H1 (cell line): ENCODE measurements around the gene LRRC4C. TPM values are rescaled to one million over a fixed set of nuclear protein-coding genes. Genes with fewer than 3 reads are reported as not detected.

Experiments
- SIX5 ChIP-seq: IDR thresholded peaks from 2 replicates; pipeline ENCODE4 v1.6.1; 2011; ENCODE audit warnings: mild to moderate bottlenecking, low read depth, low read length
- polyA plus RNA-seq, 7 experiments: library from polyadenylated mRNA; depleted of rRNA in 3 of 7; stranded (reverse) in 5 of 7; unstranded in 2 of 7; fragments of >200 nt in 5 of 7; fragments of 200-250 nt in 2 of 7; gene quantifications; 1 replicate in 5 of 7; 2 replicates in 1 of 7; 4 replicates in 1 of 7; pipeline versions ENCODE4 v1.2.1 to v1.2.3, GENCODE V29; 2011 to 2013; ENCODE audit warnings: missing spikeins in 2 of 7, mixed read lengths in 2 of 7
- total RNA-seq: library from RNA; stranded (reverse); fragmentation: NEBNext Ultra II Directional; extraction: Animal tissue kit (Norgen Biotek cat#: 25700); gene quantifications from 2 replicates; pipeline ENCODE4 v1.2.1, GENCODE V29; 2021
- TF ChIP-seq, protein P1 (sequence below), 3 experiments: IDR thresholded peaks; 1 replicate in 2 of 3; 2 replicates in 1 of 3; pipeline versions ENCODE4 v1.5.1 to v1.6.1; 2011; ENCODE audit warnings: low read length in 3 of 3, mild to moderate bottlenecking in 3 of 3, inconsistent platforms in 2 of 3, low read depth in 1 of 3, moderate library complexity in 1 of 3; ENCODE audit not compliant: insufficient read depth in 1 of 3; ENCODE audit errors: control extremely low read depth in 1 of 3

Gene LRRC4C
- total and polyA plus RNA-seq, 2 of the 8 experiments (the other 6 are each of a cell fraction or from before 2014, with no cell fraction given), result 0.23 to 2.2 TPM

DNA sequence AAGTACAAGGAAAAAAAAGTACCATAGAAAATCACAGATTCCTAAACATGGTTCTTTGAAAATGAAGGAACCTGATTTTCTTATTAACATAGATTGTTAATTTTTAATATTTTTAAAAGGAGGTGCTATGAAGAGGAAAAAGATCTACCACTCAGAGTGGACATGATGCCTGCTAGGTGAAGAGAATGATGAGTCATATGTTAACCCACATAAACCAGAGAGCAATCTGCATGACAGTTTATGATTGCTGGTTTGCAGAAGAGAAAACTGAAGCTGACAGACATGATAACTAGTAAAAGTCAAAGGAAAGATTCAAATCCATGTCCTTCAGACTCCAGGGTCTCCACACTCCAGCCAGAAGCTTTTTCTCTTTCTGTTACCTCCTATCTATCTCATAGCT lies 1231.7 kb downstream of the LRRC4C start (continued):
- TF ChIP-seq SIX5, result no peak
- TF ChIP-seq, protein P1, sequence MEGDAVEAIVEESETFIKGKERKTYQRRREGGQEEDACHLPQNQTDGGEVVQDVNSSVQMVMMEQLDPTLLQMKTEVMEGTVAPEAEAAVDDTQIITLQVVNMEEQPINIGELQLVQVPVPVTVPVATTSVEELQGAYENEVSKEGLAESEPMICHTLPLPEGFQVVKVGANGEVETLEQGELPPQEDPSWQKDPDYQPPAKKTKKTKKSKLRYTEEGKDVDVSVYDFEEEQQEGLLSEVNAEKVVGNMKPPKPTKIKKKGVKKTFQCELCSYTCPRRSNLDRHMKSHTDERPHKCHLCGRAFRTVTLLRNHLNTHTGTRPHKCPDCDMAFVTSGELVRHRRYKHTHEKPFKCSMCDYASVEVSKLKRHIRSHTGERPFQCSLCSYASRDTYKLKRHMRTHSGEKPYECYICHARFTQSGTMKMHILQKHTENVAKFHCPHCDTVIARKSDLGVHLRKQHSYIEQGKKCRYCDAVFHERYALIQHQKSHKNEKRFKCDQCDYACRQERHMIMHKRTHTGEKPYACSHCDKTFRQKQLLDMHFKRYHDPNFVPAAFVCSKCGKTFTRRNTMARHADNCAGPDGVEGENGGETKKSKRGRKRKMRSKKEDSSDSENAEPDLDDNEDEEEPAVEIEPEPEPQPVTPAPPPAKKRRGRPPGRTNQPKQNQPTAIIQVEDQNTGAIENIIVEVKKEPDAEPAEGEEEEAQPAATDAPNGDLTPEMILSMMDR (IDR thresholded peaks at IDR 0.05; ENCODE audit: control extremely low read depth in 1 of 3, insufficient read depth in 1 of 3, low read depth in 1 of 3, low read length in 3 of 3), result no peak
